Activated naive CD4-positive, alpha-beta T cell treated with anti-CD3 and anti-CD28 coated beads, Interleukin-2, amount 50 U/mL, for 24 hours (primary cell): ENCODE data around the gene PTPN23.
"Not testable (repeated sequence)": the region's sequence is repeated elsewhere in the genome, so short reads cannot be mapped to it uniquely, and the experiment has no call there.

Source experiments
- H3K27ac Mint-ChIP-seq: one replicate; pipeline ENCODE4 v1.8.0; 2021; ENCODE audit warnings: mild to moderate bottlenecking, mixed read lengths
- H3K27me3 Mint-ChIP-seq: one replicate; pipeline ENCODE4 v1.8.0; 2021; ENCODE audit warnings: mixed read lengths
- H3K36me3 Mint-ChIP-seq: one replicate; pipeline ENCODE4 v1.8.0; 2021; ENCODE audit warnings: mixed read lengths
- H3K4me1 Mint-ChIP-seq: one replicate; pipeline ENCODE4 v1.8.0; 2021; ENCODE audit warnings: mixed read lengths
- H3K4me3 Mint-ChIP-seq: one replicate; pipeline ENCODE4 v1.8.0; 2021; ENCODE audit warnings: mild to moderate bottlenecking, mixed read lengths
- H3K9me3 Mint-ChIP-seq: one replicate; pipeline ENCODE4 v1.8.0; 2021; ENCODE audit warnings: mixed read lengths

The PTPN23 gene

DNA sequence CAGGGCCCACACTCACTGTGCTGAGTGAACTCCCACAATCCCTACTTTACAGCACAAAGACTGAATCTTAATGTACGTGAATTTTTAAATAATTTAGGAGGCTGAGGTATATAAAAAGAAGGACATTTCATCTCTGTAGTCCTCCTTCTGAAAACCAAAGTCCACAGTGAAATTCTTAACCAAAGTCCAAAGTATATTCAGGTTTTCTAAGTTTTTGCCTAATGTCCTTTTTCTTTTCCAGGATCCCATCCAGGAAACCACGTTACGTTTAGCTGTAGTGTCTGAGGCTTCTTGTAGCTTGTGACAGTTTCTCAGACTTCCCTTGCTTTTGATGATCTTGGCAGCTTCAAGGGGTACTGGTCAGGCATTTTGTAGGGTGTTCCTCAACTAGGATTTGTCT is 50.4 kb downstream of the PTPN23 start:
- peaks cover 7% of the 10 kb centered on the region for H3K36me3 Mint-ChIP-seq
- H3K27me3 Mint-ChIP-seq, result no peaks in the 10 kb centered on the region
- H3K27ac Mint-ChIP-seq, result no peak overlapping the region
- H3K4me3 Mint-ChIP-seq, result no peak overlapping the region
- H3K4me1 Mint-ChIP-seq, result peaks cover 4% of the 10 kb centered on the region
- no peaks in the 10 kb centered on the region for H3K9me3 Mint-ChIP-seq

DNA sequence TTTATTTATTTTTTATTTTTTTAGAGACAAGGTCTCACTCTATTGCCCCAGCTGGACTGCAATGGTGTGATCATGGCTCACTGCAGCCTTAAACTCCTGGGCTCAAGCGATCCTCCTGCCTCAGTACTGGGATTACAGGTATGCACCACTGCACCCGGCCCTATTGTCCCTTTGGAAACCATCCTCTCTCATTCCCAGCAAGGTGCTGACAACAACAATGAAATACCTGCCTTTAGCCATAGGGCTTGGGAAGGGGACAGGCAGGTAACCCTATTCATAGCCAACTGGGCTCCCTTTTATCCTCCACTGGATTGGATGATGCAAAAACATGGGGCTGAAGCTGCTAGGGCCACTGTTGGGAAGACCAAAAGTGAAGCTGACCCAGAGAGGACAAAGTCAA is 51.9 kb downstream of the PTPN23 start:
- Mint-ChIP-seq H3K4me3 (no peak overlapping the region), H3K4me1 (peaks cover 4% of the 10 kb centered on the region), H3K36me3 (peaks cover 7% of the 10 kb centered on the region), H3K9me3 (no peaks in the 10 kb centered on the region), H3K27ac (no peak overlapping the region), H3K27me3 (no peaks in the 10 kb centered on the region)

DNA sequence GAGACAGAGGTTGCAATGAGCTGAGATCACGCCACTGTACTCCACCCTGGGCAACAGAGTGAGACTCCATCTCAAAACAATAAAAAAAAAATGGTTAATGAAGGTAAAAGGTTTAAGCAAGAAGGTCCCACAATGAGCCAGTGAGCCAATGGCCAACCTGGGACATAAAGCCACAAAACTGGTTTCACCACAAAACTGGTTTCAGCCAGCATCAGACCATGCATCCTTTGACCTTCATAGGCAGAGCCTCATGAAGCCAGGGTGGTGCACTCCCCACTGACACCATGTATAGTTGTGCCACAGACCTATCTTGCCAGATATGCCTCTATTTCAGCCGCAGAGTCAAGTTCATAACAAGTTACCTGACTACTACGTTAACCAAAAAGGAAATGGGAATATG is 53.0 kb downstream of the PTPN23 start:
- H3K4me1 Mint-ChIP-seq, result peaks cover 4% of the 10 kb centered on the region
- H3K27me3 Mint-ChIP-seq, result no peaks in the 10 kb centered on the region
- no peaks in the 10 kb centered on the region for H3K9me3 Mint-ChIP-seq
- H3K36me3 Mint-ChIP-seq, result peaks cover 9% of the 10 kb centered on the region
- H3K27ac Mint-ChIP-seq, result no peak overlapping the region
- no peak overlapping the region for H3K4me3 Mint-ChIP-seq

DNA sequence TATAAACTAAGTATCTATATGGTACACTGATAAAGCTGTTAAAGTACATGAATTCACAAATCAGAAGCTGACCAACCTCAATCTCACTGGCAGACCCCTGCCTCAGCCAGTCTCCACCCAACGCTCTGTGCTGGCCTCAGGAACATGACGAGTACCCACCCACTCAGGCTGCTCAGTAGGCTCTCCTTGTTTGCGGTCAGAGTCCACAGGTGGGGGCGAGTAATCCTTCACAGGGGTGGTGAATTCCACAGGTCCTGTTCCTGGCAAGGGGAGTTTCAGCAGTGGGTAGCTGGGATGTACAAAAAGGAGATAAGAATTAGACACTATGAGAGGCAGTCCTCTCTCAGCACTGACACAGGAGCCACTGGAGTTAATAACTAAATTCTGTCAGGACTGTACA is 54.0 kb downstream of the PTPN23 start:
- Mint-ChIP-seq H3K27ac (peak overlapping the region; percentile 30), H3K4me3 (no peak overlapping the region), H3K27me3 (no peaks in the 10 kb centered on the region), H3K36me3 (peaks cover 13% of the 10 kb centered on the region), H3K9me3 (no peaks in the 10 kb centered on the region), H3K4me1 (peaks cover 4% of the 10 kb centered on the region)

DNA sequence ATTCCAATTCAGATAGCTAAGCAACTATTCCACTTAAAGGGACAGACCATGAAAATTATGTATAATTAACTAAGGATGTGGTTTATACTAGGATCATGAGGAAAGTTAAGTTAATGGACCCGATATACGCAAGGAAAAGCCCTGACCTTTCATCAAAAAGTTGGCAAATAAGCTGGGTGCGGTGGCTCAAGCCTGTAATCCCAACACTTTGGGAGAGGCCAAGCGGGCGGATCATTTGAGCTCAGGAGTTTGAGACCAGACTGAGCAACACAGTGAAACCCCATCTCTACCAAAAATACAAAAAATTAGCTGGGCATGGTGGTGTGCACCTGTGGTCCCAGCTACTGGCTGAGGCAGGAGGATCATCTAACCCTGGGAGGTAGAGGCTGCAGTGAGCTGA is 55.4 kb downstream of the PTPN23 start:
- no peak overlapping the region for H3K27ac Mint-ChIP-seq
- H3K4me3 Mint-ChIP-seq, result no peak overlapping the region
- H3K36me3 Mint-ChIP-seq, result peaks cover 13% of the 10 kb centered on the region
- H3K4me1 Mint-ChIP-seq, result peaks cover 4% of the 10 kb centered on the region
- no peaks in the 10 kb centered on the region for H3K9me3 Mint-ChIP-seq
- no peaks in the 10 kb centered on the region for H3K27me3 Mint-ChIP-seq

DNA sequence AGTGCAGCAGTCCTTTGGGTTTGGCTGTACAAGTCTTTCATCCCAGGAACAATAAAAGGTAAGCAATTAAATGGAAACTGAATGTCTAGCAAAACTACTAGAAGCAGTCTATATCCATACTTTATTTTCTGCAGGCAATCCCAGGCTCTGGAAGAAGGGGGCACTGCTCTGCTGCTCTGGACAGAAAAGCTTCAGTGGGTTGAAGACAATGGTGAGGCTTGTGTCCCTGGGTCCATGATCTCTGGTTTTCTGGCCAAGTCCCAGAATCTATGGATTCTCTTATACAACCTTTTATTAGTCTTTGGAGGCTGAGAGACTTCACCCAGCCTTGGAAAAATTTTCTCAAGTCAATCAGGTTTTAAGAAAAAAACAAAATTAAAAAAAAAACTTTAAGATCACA is 59.3 kb downstream of the PTPN23 start:
- Mint-ChIP-seq H3K27ac (no peak overlapping the region), H3K36me3 (peaks cover 6% of the 10 kb centered on the region), H3K27me3 (no peaks in the 10 kb centered on the region), H3K4me1 (peaks cover 10% of the 10 kb centered on the region), H3K4me3 (no peak overlapping the region), H3K9me3 (no peaks in the 10 kb centered on the region)

DNA sequence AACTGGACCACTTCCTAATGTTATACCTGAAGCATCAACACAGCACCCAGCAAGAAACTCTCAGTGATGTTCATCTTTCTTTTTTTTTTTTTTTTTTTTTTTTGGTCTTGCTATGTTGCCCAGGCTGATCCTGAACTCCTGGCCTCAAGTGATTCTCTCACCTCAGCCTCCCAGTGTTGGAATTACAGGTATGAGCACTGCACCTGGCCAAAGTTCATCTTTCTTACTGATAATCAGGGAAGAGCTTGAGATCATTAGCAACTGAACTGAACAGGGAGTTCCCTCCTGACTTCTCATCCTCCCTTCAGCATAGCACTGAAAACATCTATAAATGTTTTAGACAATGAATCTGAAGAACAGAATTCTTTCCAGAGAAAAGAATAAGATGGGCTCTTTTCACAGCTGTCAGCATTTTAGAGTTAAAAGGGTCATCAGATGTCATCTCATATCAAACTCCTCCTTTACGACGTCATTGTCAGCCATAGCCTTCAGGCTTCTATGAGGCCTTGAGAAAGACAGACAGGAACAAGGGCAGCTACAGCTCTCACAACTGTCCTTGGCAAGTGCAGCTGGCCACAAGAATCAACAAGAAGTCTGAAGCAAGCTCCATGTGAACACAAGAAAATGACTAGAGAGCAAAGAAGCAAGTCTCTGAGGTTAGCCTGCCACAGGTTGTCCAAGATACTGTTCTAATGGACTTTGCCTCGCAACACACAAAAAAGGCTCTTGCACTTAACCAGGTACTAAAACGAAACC is 61.2 kb downstream of the PTPN23 start:
- H3K36me3 Mint-ChIP-seq, result peaks cover 6% of the 10 kb centered on the region
- H3K4me1 Mint-ChIP-seq, result peaks cover 10% of the 10 kb centered on the region
- H3K4me3 Mint-ChIP-seq, result no peak overlapping the region
- H3K27me3 Mint-ChIP-seq, result no peaks in the 10 kb centered on the region
- H3K27ac Mint-ChIP-seq, result peak overlapping the region; percentile 30
- H3K9me3 Mint-ChIP-seq, result no peaks in the 10 kb centered on the region

DNA sequence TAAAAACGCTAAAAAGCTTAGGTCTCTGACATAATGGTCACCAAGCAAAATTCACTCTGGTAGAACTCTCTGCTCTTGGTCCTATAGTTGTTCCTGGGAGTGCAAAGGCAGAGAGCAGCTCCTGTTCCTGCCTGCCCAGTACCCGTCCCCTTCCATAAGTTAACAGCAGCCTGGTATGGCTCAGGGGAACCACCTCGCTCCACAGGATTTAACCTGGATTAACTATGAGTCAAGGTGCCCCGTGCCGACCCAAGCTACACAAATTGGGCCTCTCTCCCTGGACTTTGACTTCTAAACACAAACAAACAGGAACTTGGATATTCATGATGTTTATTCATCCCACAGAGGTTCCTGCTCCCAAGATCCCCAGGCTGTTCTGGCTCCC is 62.8 kb downstream of the PTPN23 start:
- Mint-ChIP-seq H3K36me3 (peaks cover 9% of the 10 kb centered on the region), H3K4me3 (no peak overlapping the region), H3K9me3 (peaks cover 5% of the 10 kb centered on the region), H3K27ac (peak overlapping the region; percentile 59), H3K4me1 (peaks cover 17% of the 10 kb centered on the region), H3K27me3 (no peaks in the 10 kb centered on the region)

DNA sequence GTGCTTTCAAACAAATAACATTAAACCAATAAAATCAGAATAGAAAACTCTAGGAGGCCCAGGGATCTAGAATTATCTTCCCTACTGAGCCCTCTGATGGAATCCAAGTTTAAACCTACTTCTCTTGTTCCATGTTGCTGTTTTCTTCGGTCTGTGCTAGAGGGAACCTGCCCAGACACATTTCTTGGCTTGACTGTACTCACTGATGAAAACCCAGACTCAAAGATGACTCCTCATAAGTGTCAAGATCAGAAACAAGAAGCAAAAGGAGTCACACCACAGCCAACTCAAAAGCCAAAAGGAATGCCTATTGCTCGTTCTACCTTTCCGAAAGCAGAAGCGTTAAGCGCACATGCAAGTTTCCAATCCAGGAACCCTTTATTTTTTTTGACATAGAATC is 63.3 kb downstream of the PTPN23 start:
- peak overlapping the region; percentile 59 for H3K27ac Mint-ChIP-seq
- peaks cover 22% of the 10 kb centered on the region for H3K4me1 Mint-ChIP-seq
- peaks cover 14% of the 10 kb centered on the region for H3K36me3 Mint-ChIP-seq
- no peak overlapping the region for H3K4me3 Mint-ChIP-seq
- H3K9me3 Mint-ChIP-seq, result peaks cover 9% of the 10 kb centered on the region
- H3K27me3 Mint-ChIP-seq, result no peaks in the 10 kb centered on the region

DNA sequence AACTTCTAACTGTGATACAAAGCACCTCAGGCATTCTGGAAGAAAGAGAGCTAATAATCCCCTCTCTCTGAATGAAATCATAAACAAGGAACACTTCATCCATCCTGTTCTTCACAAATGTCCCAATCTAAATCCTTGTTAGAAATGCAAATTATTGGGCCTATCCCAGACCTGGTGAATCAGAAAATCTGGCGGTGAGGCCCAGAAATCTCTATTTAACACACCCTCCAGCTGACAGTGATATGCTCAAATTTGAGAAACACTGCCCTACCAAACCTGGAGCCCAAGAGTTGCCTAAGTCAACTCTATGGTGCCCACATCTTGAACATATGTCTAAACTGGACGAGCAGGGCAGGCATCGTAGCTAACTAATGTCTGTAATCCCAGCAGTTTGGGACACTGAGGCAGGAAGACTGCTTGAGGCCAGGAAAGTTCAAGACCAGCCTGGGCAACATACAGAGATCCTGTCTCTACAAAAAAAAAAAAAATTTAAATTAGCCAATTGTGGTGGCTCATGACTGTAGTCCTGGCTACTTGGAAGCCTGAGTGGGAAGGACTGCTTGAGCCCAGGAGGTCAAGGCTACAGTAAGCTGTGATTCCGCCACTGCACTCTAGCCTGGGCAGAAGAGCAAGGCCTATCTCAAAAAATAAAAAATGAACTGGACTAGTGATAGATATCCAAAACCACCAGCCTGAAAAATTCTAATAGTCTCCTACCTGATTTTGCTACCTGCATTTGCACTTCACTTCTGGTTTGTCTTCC is 71.8 kb downstream of the PTPN23 start:
- Mint-ChIP-seq H3K9me3 (peaks cover 9% of the 10 kb centered on the region), H3K27me3 (no peaks in the 10 kb centered on the region), H3K4me1 (peaks cover 47% of the 10 kb centered on the region), H3K4me3 (no peak overlapping the region), H3K27ac (no peak overlapping the region), H3K36me3 (peaks cover 17% of the 10 kb centered on the region)

DNA sequence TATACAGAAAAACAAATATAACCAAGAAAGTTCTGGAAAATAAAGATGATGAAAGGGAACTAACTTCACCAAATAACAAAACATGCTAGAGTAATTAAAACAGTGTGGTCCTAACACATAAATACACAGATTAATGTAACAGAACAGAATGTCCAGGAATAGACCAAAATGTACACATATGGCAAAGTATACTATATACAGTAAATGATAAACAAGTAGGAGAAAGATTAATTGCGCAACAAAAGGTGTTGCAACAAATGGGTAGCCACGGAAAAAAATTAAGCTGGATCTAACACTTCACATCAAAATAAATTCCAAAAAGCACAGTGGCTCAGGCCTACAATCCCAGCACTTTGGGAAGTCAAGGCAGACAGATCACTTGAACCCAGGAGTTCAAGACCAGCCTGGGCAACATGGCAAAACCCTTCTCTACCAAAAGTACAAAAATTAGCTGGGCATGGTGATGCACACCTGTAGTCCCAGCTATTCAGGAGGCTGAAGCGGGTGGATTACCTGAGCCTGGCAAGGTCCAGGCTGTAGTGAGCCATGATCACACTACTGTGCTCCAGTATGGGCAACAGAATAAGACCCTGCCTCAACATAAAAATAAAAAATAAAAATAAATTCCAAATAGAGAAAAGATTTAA is 75.1 kb downstream of the PTPN23 start:
- Mint-ChIP-seq H3K4me3 (no peak overlapping the region), H3K27ac (no peak overlapping the region), H3K27me3 (no peaks in the 10 kb centered on the region), H3K36me3 (peaks cover 16% of the 10 kb centered on the region), H3K9me3 (no peaks in the 10 kb centered on the region), H3K4me1 (peaks cover 38% of the 10 kb centered on the region)

DNA sequence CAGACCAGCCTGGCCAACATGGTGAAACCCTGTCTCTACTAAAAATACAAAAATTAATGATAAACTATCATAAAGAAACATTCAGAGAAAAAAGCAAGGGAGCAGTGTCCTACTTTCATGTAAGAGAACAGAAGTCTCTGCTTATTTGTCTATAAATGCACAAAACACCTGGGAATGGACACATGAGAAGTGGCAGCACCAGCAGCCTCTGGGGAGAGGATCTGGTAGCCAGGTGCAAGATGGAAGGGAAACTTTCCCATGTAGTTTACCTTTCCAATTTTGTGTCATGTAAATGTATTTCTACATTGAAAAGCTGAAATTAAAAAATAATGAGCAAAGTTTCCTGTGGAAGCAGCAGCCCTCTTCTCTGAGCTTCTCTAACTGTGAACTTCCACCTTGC is 76.2 kb downstream of the PTPN23 start:
- Mint-ChIP-seq H3K27me3 (no peaks in the 10 kb centered on the region), H3K9me3 (no peaks in the 10 kb centered on the region), H3K27ac (no peak overlapping the region), H3K36me3 (peaks cover 13% of the 10 kb centered on the region), H3K4me1 (peaks cover 34% of the 10 kb centered on the region), H3K4me3 (no peak overlapping the region)

DNA sequence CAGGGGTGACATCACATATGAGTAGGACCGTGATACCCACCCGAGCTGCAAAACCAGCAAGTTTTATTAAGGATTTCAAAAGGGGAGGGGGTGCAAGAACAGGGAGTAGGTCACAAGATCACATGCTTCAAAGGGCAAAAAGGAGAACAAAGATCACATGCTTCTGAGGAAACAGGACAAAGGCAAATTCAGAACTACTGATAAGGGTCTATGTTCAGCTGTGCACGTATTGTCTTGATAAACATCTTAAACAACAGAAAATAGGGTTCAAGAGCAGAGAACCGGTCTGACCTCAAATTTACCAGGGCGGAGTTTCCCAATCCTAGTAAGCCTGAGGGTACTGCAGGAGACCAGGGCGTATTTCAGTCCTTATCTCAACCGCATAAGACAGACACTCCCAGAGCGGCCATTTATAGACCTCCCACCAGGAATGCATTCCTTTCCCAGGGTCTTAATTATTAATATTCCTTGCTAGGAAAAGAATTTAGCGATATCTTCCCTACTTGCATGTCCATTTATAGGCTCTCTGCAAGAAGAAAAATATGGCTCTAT is 78.8 kb downstream of the PTPN23 start:
- peaks cover 38% of the 10 kb centered on the region for H3K4me1 Mint-ChIP-seq
- not testable (repeated sequence) for H3K4me3 Mint-ChIP-seq, H3K27ac Mint-ChIP-seq, H3K9me3 Mint-ChIP-seq, H3K27me3 Mint-ChIP-seq
- H3K36me3 Mint-ChIP-seq, result peaks cover 18% of the 10 kb centered on the region
